ENCODE measurements around the gene CMSS1.

CMSS1 gene

DNA sequence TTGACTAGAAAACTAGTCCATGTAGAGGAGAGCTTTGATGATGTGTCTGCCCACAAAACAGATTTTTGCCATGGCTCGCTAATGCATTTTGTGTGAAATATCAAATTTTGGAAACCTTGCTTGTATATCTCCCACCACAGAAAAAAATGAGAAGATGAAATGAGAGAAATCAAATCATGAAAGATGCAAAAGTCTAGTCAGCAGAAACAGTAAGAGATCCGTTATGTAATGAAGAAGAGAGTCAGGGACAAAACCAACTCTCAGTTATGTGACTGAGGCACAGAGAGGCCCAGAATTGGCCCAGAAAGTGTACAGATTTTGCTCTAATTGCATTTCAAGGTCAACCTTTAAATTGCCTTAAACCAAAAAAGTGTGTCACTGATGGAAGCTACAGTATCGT, 189.7 kb downstream of the CMSS1 start:
- no peak for DNase-seq
- in situ Hi-C loops (cut with HindIII; ENCODE audit: low pct_ligation_motif_present, low sequenced_read_pairs) = no loop called here
- H3K4me3 ChIP-seq (ENCODE audit: low read depth, low read length) = no peak overlapping the region
- no peaks in the 10 kb centered on the region for H3K27me3 ChIP-seq (replicated peaks)
- no peaks in the 10 kb centered on the region for H3K36me3 ChIP-seq (replicated peaks)
- no peak overlapping the region for H3K27ac ChIP-seq
- TF ChIP-seq, protein P1, sequence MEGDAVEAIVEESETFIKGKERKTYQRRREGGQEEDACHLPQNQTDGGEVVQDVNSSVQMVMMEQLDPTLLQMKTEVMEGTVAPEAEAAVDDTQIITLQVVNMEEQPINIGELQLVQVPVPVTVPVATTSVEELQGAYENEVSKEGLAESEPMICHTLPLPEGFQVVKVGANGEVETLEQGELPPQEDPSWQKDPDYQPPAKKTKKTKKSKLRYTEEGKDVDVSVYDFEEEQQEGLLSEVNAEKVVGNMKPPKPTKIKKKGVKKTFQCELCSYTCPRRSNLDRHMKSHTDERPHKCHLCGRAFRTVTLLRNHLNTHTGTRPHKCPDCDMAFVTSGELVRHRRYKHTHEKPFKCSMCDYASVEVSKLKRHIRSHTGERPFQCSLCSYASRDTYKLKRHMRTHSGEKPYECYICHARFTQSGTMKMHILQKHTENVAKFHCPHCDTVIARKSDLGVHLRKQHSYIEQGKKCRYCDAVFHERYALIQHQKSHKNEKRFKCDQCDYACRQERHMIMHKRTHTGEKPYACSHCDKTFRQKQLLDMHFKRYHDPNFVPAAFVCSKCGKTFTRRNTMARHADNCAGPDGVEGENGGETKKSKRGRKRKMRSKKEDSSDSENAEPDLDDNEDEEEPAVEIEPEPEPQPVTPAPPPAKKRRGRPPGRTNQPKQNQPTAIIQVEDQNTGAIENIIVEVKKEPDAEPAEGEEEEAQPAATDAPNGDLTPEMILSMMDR (IDR thresholded peaks at IDR 0.05; ENCODE audit: low read depth, low read length, missing control alignments) = no peak

DNA sequence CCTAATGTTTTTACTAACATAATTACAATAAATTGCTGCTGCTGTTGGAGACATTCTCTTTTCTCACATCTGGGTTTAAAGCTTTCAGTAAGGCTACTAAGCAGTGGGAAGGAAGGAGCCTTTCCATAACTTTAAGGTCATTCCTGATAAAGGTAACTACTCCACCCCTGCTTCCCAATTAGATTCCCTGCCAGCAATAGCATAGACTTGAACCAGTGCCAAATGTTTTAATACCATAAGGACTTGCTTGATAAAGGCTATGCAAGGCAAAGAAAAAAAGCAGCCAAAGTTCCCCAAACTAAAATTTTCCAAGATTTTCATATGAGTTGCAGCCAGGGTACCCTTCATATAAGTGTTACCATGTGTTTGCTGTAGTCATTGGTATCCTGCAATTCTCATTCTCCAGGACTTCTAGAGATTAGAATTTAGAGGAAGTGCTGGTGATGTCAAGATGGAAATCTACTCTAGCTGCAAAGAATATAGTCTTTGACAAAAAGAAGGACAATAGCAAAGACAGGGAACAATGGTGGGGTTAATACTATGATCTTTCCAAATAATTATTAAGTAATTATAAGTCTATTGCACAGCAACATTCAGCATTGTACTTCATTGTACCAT, 190.5 kb downstream of the CMSS1 start:
- TF ChIP-seq, protein P1 (IDR thresholded peaks at IDR 0.05; ENCODE audit: low read depth, low read length, missing control alignments) = no peak
- DNase-seq = no peak
- in situ Hi-C loops (cut with HindIII; ENCODE audit: low pct_ligation_motif_present, low sequenced_read_pairs) = no loop called here

DNA sequence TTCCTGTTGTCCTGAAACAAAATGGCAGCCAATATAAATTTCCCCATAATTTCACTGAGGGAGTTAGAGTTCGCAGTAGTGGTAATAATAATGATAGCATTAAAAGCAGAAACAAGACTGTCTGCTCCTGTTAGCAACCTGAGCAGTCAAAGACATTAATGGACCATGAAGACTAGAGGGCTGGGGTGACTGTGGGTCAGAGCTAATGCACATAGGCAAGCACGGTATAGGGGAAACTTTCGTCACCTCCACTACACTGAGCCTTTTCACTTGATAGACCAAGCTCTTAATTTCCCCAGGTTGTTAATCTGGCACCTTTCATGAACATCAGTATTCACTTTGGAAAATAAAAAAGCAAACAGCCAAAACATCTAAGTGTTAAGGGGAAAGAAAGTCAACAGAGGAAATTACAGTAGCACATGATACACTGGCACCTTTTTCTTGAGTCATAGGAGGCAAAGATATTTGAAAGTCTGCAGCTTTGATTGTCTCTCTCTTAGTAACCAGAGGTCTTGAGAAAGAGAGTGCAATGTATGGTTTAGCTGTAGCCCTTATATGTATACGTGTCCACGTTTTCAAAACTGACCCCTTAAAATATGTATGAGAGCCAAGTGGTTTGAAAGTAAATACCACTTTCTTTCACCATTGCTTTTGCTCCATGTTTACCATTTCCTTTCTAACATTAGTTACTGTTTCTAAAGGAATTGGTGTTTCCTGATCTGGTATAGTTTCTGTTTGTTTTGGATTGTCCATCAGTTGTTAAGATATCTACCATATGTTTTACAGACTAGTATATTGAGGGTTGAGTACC, 191.8 kb downstream of the CMSS1 start:
- Histone ChIP-seq H3K4me3 (ENCODE audit: low read depth, low read length) (no peak overlapping the region), H3K36me3 (replicated peaks) (no peaks in the 10 kb centered on the region), H3K27ac (no peak overlapping the region), H3K27me3 (replicated peaks) (no peaks in the 10 kb centered on the region)
- DNase-seq = no peak
- in situ Hi-C loops (cut with HindIII; ENCODE audit: low pct_ligation_motif_present, low sequenced_read_pairs) = no loop called here
- TF ChIP-seq, protein P1 (IDR thresholded peaks at IDR 0.05; ENCODE audit: low read depth, low read length, missing control alignments) = no peak

More for the DNA sequence above, 190.5 kb downstream of the CMSS1 start:
- Histone ChIP-seq H3K27me3 (replicated peaks) (no peaks in the 10 kb centered on the region), H3K4me3 (ENCODE audit: low read depth, low read length) (no peak overlapping the region), H3K36me3 (replicated peaks) (no peaks in the 10 kb centered on the region), H3K27ac (no peak overlapping the region)

DNA sequence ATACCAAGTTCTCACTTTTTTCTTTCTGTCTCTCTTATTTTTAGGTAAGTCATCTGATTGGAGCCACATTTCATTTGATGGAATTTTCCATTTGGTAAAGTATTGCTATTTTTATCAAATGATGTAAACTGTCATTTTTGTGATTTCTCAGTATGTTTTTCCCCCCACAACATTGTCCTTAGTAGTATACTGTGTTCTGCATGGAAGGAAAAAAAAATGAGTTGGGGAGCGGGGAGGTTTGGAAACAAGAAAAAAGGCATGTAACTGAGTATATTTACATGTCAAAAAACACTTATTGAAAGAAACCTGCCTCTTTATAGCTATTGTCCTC, 192.4 kb downstream of the CMSS1 start:
- no peak for DNase-seq
- H3K27ac ChIP-seq = no peak overlapping the region
- in situ Hi-C loops (cut with HindIII; ENCODE audit: low pct_ligation_motif_present, low sequenced_read_pairs) = no loop called here
- no peaks in the 10 kb centered on the region for H3K27me3 ChIP-seq (replicated peaks)
- TF ChIP-seq, protein P1 (IDR thresholded peaks at IDR 0.05; ENCODE audit: low read depth, low read length, missing control alignments) = no peak
- no peak overlapping the region for H3K4me3 ChIP-seq (ENCODE audit: low read depth, low read length)
- no peaks in the 10 kb centered on the region for H3K36me3 ChIP-seq (replicated peaks)

DNA sequence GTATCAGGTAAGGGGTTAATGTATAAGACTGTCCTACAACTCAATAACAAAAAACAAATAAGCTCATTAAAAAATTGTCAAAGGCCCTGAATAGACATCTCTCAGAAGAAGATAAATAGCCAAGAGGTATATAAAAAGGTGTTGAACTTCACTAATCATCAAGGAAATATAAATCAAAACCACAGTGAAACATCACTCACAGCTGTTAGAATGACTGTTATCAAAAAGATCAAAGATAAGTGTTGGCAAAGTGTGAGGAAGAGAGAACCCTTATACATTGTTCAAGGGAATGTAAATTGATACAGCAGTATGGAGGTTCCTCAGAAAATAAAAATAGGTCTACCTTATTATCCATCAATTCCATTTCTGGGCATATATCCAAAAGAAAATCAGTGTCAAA, 201.1 kb downstream of the CMSS1 start:
- Histone ChIP-seq H3K4me3 (ENCODE audit: low read depth, low read length) (no peak overlapping the region), H3K27me3 (replicated peaks) (no peaks in the 10 kb centered on the region), H3K36me3 (replicated peaks) (no peaks in the 10 kb centered on the region), H3K27ac (no peak overlapping the region)
- TF ChIP-seq, protein P1 (IDR thresholded peaks at IDR 0.05; ENCODE audit: low read depth, low read length, missing control alignments) = no peak
- in situ Hi-C loops (cut with HindIII; ENCODE audit: low pct_ligation_motif_present, low sequenced_read_pairs) = no loop called here
- DNase-seq = no peak

All from brain microvascular endothelial cell (primary cell).